Hypothalamus (tissue), 51 donors: ENCODE data around the gene GRIN3B.
A peak's percentile ranks its signal among the peaks of the same experiment; 100 is the strongest.
"Not testable (repeated sequence)": the region's sequence is repeated elsewhere in the genome, so short reads cannot be mapped to it uniquely, and the experiment has no call there.

ENCODE experiments used
- DNase-seq, 51 donors: peaks; one replicate each; lab custom pipeline; 2025; lab: John Stamatoyannopoulos, UW

GRIN3B gene, protein sequence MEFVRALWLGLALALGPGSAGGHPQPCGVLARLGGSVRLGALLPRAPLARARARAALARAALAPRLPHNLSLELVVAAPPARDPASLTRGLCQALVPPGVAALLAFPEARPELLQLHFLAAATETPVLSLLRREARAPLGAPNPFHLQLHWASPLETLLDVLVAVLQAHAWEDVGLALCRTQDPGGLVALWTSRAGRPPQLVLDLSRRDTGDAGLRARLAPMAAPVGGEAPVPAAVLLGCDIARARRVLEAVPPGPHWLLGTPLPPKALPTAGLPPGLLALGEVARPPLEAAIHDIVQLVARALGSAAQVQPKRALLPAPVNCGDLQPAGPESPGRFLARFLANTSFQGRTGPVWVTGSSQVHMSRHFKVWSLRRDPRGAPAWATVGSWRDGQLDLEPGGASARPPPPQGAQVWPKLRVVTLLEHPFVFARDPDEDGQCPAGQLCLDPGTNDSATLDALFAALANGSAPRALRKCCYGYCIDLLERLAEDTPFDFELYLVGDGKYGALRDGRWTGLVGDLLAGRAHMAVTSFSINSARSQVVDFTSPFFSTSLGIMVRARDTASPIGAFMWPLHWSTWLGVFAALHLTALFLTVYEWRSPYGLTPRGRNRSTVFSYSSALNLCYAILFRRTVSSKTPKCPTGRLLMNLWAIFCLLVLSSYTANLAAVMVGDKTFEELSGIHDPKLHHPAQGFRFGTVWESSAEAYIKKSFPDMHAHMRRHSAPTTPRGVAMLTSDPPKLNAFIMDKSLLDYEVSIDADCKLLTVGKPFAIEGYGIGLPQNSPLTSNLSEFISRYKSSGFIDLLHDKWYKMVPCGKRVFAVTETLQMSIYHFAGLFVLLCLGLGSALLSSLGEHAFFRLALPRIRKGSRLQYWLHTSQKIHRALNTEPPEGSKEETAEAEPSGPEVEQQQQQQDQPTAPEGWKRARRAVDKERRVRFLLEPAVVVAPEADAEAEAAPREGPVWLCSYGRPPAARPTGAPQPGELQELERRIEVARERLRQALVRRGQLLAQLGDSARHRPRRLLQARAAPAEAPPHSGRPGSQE

DNA sequence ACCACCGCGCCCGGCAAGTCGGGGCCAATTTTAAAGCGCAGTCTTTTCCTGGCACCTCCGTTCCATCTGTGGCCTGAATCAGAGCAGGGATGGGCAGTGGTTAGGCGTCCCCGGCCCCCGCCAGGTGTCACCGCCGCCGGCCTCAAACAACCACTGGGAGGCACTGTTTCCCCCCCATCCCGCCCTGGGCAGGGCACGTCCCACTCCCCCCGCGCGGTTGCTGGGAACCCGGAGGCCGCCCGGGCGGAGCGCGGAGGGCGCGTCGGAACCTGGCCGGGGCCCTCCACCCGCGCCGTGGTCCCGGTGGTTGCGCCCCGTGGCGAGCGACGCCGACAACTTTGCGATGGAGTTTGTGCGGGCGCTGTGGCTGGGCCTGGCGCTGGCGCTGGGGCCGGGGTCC, at the start of gene GRIN3B:
TSS of gene GRIN3B (plus strand) at position 325 of the 400 bp plus-strand sequence. CDS start at position 344, 19 bp downstream.
- peak in 4 of 51 donors; percentile 5 to 19 (median 14) for DNase-seq

DNA sequence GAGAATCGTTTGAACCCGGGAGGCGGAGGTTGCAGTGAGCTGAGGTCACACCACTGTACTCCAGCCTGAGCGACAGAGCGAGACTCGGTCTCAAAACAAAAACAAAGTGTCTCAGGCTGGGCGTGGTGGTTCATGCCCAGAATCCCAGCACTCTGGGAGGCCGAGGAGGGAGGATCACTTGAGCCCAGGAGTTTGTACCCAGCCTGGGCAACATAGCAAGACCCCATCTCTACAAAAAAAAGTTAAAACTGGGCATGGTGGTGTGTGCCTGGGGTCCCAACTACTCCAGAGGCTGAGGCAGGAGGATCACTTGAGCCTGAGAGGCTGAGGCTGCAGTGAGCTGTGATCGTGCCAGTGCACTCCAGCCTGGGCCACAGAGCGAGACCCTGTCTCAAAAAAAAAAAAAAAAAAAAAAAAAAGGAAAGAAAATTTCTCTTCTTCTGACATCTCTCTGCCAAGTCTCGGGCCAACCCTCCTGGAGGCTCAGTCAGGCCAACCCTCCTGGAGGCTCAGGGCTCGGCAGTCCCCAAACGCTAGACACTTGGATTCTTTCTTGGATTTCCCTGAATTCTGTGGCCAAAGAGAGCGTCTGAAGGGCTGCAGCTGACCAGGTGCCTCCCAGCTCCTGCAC, 48.1 kb upstream of the GRIN3B start:
- DNase-seq = no peak

GRCh38 chr19:952680-953444, 47.4 kb upstream of the GRIN3B start:
- no peak for DNase-seq

GRCh38 chr19:953445-954271, 46.6 kb upstream of the GRIN3B start:
- no peak for DNase-seq

- DNase-seq = no peak
Observed at GRCh38 chr19:954272-954671, 45.9 kb upstream of the GRIN3B start.

GRCh38 chr19:954672-955494, 45.3 kb upstream of the GRIN3B start:
- DNase-seq = no peak

- no peak for DNase-seq
Observed at GRCh38 chr19:955803-956765, 44.1 kb upstream of the GRIN3B start.

GRCh38 chr19:956766-957440, 43.3 kb upstream of the GRIN3B start:
- no peak for DNase-seq

DNA sequence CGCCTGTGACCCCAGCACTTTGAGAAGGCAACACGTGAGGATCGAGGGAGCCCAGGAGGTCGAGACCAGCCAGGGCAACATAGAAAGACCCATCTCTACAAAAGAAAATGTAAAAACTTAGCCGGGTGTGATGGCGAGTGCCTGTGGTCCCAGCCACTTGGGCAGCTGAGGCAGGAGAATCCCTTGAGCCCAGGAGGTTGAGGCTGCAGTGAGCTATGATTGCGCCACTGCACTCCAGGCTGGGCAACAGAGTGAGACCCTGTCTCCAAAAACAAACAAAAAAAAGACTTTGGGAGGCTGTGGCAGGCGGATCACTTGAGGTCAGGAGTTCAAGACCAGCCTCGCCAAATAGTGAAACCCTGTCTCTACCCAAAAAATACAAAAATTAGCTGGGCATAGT, 42.6 kb upstream of the GRIN3B start:
- DNase-seq = not testable (repeated sequence)

GRCh38 chr19:958967-959855, 41.0 kb upstream of the GRIN3B start:
- DNase-seq = peak in 2 of 51 donors; percentile 16 to 47

GRCh38 chr19:960020-960419, 40.2 kb upstream of the GRIN3B start:
- DNase-seq = no peak

- no peak for DNase-seq
Observed at GRCh38 chr19:960601-960938, 39.6 kb upstream of the GRIN3B start.

DNA sequence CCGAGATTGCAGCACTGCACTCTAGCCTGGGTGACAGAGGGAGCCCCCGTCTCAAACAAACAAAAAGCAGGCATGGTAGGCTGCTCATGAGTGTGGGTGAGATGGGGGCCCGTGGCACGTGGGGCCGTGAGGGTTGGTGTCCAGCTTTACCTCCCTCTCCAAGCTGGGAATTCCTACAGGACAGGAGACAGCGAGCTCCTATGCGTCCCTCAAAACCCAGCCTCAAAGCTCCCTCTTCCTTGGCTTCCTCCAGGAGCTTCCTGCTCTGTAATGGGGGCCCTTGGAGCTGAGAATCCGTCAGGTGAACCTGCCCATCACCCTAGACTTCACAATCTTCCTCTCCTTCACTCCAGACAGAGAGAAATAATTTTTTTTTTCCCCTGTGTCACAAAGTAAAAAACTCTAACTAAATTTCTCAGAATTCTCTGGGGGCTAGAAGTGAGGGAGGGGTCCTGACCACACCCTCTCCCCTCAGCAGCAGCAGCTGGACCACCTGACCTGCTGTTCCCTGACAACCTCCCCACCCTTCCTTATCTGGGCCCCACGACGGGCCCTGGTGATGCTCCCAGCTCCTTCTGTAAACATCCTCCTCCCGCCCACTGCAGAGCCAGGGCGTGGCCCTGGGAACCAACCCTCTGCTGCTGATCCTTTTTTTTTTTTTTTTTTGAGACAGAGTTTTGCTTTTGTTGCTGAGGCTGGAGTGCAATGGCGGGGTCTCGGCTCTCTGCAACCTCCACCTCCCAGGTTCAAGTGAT, 38.2 kb upstream of the GRIN3B start:
- DNase-seq = no peak

- DNase-seq = no peak
Observed at GRCh38 chr19:962683-963400, 37.4 kb upstream of the GRIN3B start.
